Calu3 (cell line): ENCODE measurements around the gene SH3RF3. TPM values are rescaled to one million over a fixed set of nuclear protein-coding genes. Genes with fewer than 3 reads are reported as not detected.

Experiments used
- BruUV-seq: library from RNA; stranded (reverse); fragments of 400-500 nt; replicated peaks from 2 replicates; lab custom pipeline; 2021; lab: Mats Ljungman, UMichigan
- CTCF ChIA-PET: fragments of 300-600 bp; sonication (Branson Sonifier 250); formaldehyde crosslinking; loops from one replicate; lab custom pipeline; 2022; ENCODE audit warnings: antibody characterized with exemption; lab: Charles Lee
- DNase-seq: peaks from one replicate; pipeline ENCODE4 v3.0.0; 2022
- H3K27ac Mint-ChIP-seq: one replicate; pipeline ENCODE4 v1.8.0; 2022; ENCODE audit warnings: mixed read lengths; ENCODE audit not compliant: unreplicated experiment
- H3K27me3 Mint-ChIP-seq: one replicate; pipeline ENCODE4 v1.8.0; 2022; ENCODE audit warnings: mixed read lengths; ENCODE audit not compliant: unreplicated experiment
- H3K36me3 Mint-ChIP-seq: one replicate; pipeline ENCODE4 v1.8.0; 2022; ENCODE audit warnings: mild to moderate bottlenecking, moderate library complexity, mixed read lengths; ENCODE audit not compliant: insufficient read depth, unreplicated experiment
- H3K4me1 Mint-ChIP-seq: one replicate; pipeline ENCODE4 v1.8.0; 2022; ENCODE audit warnings: mild to moderate bottlenecking, low read depth, mixed read lengths; ENCODE audit not compliant: unreplicated experiment
- H3K4me3 Mint-ChIP-seq: one replicate; pipeline ENCODE4 v1.8.0; 2022; ENCODE audit warnings: mild to moderate bottlenecking, low read depth, moderate library complexity, mixed read lengths; ENCODE audit not compliant: unreplicated experiment
- H3K9me3 Mint-ChIP-seq: one replicate; pipeline ENCODE4 v1.8.0; 2022; ENCODE audit warnings: low read depth, mixed read lengths; ENCODE audit not compliant: unreplicated experiment
- intact Hi-C: fragments of 100-400 bp; cut with micrococcal nuclease; formaldehyde crosslinking; loops from one replicate; pipeline ENCODE4 v1.10.0; 2022; ENCODE audit not compliant: unreplicated experiment
- total RNA-seq: library from RNA; stranded (reverse); gene quantifications from 2 replicates; pipeline ENCODE4 v1.2.3, GENCODE V29; 2022
- TF ChIP-seq, protein P1 (sequence below): fragments of 200-600 bp; IDR thresholded peaks from one replicate; pipeline ENCODE4 v1.8.0; 2022; ENCODE audit warnings: antibody characterized with exemption; ENCODE audit not compliant: unreplicated experiment

The SH3RF3 gene
- total RNA-seq, 1 experiment from 2014 or later = 0.17 TPM

DNA sequence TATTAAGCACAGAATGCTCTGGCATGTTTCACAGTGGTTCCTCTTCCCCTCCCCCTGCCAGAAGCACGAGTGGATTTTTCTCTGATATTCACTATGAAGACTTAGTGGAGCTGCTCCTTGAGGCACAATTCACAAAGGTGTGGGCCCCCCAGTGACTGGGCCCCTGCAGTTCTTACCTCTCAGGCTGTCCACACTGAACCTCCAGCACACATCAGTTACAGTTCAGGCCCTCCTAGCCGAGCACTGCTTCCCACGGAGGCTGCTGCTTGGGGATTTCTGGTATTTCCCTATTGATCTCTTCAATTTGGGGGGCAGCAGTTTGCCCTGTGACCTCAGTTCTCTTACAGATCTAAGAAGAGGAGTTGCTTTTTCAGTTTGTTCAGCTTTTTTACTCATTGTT, 236.1 kb downstream of the SH3RF3 start:
- Mint-ChIP-seq H3K4me1 (no peaks in the 10 kb centered on the region), H3K4me3 (no peak overlapping the region), H3K27ac (no peak overlapping the region), H3K9me3 (no peaks in the 10 kb centered on the region), H3K36me3 (no peaks in the 10 kb centered on the region), H3K27me3 (peaks cover 48% of the 10 kb centered on the region)
- DNase-seq = no peak
- no TSS peak for BruUV-seq
- intact Hi-C loops = no loop called here
- TF ChIP-seq, protein P1, sequence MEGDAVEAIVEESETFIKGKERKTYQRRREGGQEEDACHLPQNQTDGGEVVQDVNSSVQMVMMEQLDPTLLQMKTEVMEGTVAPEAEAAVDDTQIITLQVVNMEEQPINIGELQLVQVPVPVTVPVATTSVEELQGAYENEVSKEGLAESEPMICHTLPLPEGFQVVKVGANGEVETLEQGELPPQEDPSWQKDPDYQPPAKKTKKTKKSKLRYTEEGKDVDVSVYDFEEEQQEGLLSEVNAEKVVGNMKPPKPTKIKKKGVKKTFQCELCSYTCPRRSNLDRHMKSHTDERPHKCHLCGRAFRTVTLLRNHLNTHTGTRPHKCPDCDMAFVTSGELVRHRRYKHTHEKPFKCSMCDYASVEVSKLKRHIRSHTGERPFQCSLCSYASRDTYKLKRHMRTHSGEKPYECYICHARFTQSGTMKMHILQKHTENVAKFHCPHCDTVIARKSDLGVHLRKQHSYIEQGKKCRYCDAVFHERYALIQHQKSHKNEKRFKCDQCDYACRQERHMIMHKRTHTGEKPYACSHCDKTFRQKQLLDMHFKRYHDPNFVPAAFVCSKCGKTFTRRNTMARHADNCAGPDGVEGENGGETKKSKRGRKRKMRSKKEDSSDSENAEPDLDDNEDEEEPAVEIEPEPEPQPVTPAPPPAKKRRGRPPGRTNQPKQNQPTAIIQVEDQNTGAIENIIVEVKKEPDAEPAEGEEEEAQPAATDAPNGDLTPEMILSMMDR = no peak
- CTCF ChIA-PET = no interaction called here

DNA sequence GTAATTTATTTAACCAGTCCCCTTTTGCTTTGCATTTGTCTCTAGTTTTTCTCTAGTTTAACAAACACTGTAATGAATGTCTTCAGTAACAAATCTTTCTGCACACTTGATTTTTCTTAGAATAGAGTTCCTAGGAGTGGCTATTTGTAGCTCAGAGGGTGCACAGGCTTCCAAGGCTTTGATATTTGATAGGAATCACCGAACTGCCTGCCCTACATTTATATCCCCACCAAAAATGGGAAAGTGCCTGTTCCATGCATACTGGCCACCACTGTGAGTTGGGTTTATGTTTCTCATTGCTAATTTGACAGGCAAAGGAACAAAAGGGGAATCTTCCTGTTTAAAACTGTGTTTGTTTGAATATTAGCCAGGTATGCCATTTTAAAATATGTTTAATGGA, 238.7 kb downstream of the SH3RF3 start:
- Mint-ChIP-seq H3K9me3 (no peaks in the 10 kb centered on the region), H3K4me1 (no peaks in the 10 kb centered on the region), H3K27ac (no peak overlapping the region), H3K4me3 (no peak overlapping the region), H3K36me3 (no peaks in the 10 kb centered on the region), H3K27me3 (peaks cover 69% of the 10 kb centered on the region)
- BruUV-seq = no TSS peak
- CTCF ChIA-PET = no interaction called here
- TF ChIP-seq, protein P1 = no peak
- no peak for DNase-seq
- intact Hi-C loops = no loop called here

DNA sequence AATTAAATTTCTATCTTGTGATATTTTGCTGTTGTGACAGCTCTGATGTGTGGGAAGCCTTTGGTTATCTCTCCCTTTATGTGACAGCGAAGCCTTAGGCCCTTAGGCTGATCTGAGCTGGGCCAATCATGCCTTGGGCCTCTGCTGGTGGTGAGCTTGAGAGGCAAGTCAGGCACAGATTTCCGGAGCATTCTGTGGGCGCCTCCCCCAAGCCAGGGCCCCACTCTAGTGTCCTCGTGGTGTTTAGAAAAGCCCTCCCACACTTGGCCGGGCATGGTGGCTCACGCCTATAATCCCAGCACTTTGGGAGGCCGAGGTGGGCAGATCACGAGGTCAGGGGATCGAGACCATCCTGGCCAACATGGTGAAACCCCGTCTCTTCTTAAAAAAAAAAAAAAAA, 239.8 kb downstream of the SH3RF3 start:
- DNase-seq = no peak
- intact Hi-C loops = no loop called here
- Mint-ChIP-seq H3K4me3 (no peak overlapping the region), H3K27ac (no peak overlapping the region), H3K4me1 (no peaks in the 10 kb centered on the region), H3K27me3 (peaks cover 69% of the 10 kb centered on the region), H3K9me3 (no peaks in the 10 kb centered on the region), H3K36me3 (no peaks in the 10 kb centered on the region)
- TF ChIP-seq, protein P1 = no peak
- CTCF ChIA-PET = no interaction called here
- BruUV-seq = no TSS peak

DNA sequence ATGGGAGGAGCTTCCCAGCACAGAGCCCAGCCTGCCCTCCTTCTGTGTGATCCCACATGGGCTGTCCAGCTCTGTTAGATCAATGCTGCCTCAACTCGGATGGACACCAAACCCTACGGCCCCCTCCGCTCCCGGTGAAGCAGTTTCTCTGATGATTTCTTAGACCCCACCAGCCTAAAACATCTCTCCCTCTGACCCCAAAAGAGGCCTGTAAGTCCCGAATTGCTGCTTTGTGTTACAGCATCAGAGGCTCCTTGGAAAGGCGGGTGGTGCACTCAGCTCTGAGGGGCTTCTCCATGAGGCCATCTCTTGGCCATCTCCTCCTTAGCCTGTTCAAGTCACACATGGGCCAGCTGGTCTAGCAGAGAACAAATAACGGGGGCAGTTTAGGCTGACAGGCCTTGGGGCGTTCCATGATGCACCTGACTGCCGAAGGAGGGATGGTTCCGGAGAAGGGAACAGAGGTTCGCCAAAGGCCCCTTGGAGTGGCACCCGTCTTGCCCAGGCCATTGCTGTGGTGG, 240.7 kb downstream of the SH3RF3 start:
- Mint-ChIP-seq H3K27me3 (peaks cover 69% of the 10 kb centered on the region), H3K36me3 (no peaks in the 10 kb centered on the region), H3K9me3 (no peaks in the 10 kb centered on the region), H3K4me3 (no peak overlapping the region), H3K27ac (no peak overlapping the region), H3K4me1 (no peaks in the 10 kb centered on the region)
- CTCF ChIA-PET = no interaction called here
- no TSS peak for BruUV-seq
- intact Hi-C loops = no loop called here
- no peak for DNase-seq
- TF ChIP-seq, protein P1 = no peak
